Endothelial cell of umbilical vein (primary cell): ENCODE results near the gene ICAM1. TPM values are rescaled to one million over a fixed set of nuclear protein-coding genes. Genes with fewer than 3 reads are reported as not detected.

Source experiments
- BruUV-seq: library from RNA; stranded (reverse); fragments of 400-500 nt; replicated peaks from 2 replicates; lab custom pipeline; 2021; lab: Mats Ljungman, UMichigan
- CTCF ChIA-PET: fragments of 300-600, 350-600 bp; sonication (Branson Sonifier 250); formaldehyde crosslinking; loops from one replicate; lab custom pipeline; 2021; ENCODE audit warnings: antibody characterized with exemption, inconsistent platforms; lab: Charles Lee
- POLR2A ChIA-PET: fragments of 300-600, 350-600 bp; sonication (Branson Sonifier 250); formaldehyde crosslinking; loops from one replicate; lab custom pipeline; 2021; ENCODE audit warnings: antibody characterized with exemption, inconsistent platforms; lab: Charles Lee
- DNase-seq: peaks from one replicate; pipeline ENCODE4 v3.0.0-alpha.2; 2011; ENCODE audit warnings: low read depth, low spot score
- FAIRE-seq: peaks from 2 replicates; lab custom pipeline; 2011; peaks lifted over from hg19 to GRCh38; lab: Jason Lieb, UNC
- H2AFZ ChIP-seq: 2 replicates; pipeline ENCODE4 v1.6.0; 2012; ENCODE audit warnings: low read depth, low read length, control low read depth, inconsistent platforms
- H3K27ac ChIP-seq: 2 replicates; pipeline ENCODE4 v1.5.1; 2011; ENCODE audit warnings: low read depth, mild to moderate bottlenecking, control low read depth, low read length, moderate library complexity; ENCODE audit not compliant: insufficient read depth
- H3K27me3 ChIP-seq, 2 experiments: 2 replicates each; pipeline versions ENCODE4 v1.6.0 to v1.6.1; 2011; ENCODE audit warnings: low read length in 2 of 2, mixed read lengths in 1 of 2; ENCODE audit not compliant: control insufficient read depth in 2 of 2, insufficient read depth in 2 of 2
- H3K36me3 ChIP-seq, 2 experiments: 2 replicates in 1 of 2; 3 replicates in 1 of 2; pipeline ENCODE4 v1.5.1; 2011; ENCODE audit warnings: low read length in 2 of 2, mild to moderate bottlenecking in 1 of 2, moderate library complexity in 1 of 2; ENCODE audit not compliant: control insufficient read depth in 2 of 2, insufficient read depth in 2 of 2; ENCODE audit errors: extremely low read depth in 1 of 2
- H3K4me1 ChIP-seq: 3 replicates; pipeline ENCODE4 v1.5.1; 2011; ENCODE audit warnings: mild to moderate bottlenecking, low read length; ENCODE audit not compliant: control insufficient read depth, insufficient read depth; ENCODE audit errors: extremely low read depth
- H3K4me2 ChIP-seq: 2 replicates; pipeline ENCODE4 v1.6.1; 2011; ENCODE audit warnings: low read length, control low read depth, mixed read lengths; ENCODE audit not compliant: insufficient read depth
- H3K4me3 ChIP-seq, 3 experiments: fragments of 200-600 bp in 1 of 3; sonication (generic), shearing (Covaris generic) in 1 of 3; replicated peaks in 1 of 3; 2 replicates each; pipeline ENCODE4 v1.5.1; 2011 to 2016; ENCODE audit warnings: control low read depth in 3 of 3, low read length in 3 of 3, mild to moderate bottlenecking in 2 of 3, inconsistent platforms in 1 of 3, low read depth in 1 of 3, moderate library complexity in 1 of 3; ENCODE audit not compliant: insufficient read depth in 1 of 3
- H3K79me2 ChIP-seq: 2 replicates; pipeline ENCODE4 v1.6.0; 2012; ENCODE audit warnings: low read length, inconsistent platforms; ENCODE audit not compliant: control insufficient read depth, insufficient read depth
- H3K9ac ChIP-seq: replicated peaks from 2 replicates; pipeline ENCODE3; 2011; ENCODE audit warnings: low read length, control low read depth; ENCODE audit not compliant: insufficient read depth; ENCODE audit errors: extremely low read depth
- H3K9me1 ChIP-seq: replicated peaks from 3 replicates; pipeline ENCODE4 v1.6.0; 2011; ENCODE audit warnings: mild to moderate bottlenecking, low read length; ENCODE audit not compliant: control insufficient read depth, insufficient read depth; ENCODE audit errors: extremely low read depth
- H3K9me3 ChIP-seq: replicated peaks from 2 replicates; pipeline ENCODE4 v1.5.1; 2012; ENCODE audit warnings: low read length, inconsistent platforms; ENCODE audit not compliant: control insufficient read depth, insufficient read depth
- H4K20me1 ChIP-seq: replicated peaks from 2 replicates; pipeline ENCODE3; 2011; ENCODE audit warnings: mild to moderate bottlenecking, low read length; ENCODE audit not compliant: control insufficient read depth, insufficient read depth; ENCODE audit errors: extremely low read depth
- CTCF ChIP-seq, 2 donors: IDR thresholded peaks; 1 replicate in 1 of 2; 2 replicates in 1 of 2; pipeline ENCODE4 v1.5.1; 2011; ENCODE audit warnings: low read length in 2 of 2, mild to moderate bottlenecking in 2 of 2, moderate library complexity in 2 of 2, control low read depth in 1 of 2, inconsistent platforms in 1 of 2, low read depth in 1 of 2; ENCODE audit not compliant: insufficient read depth in 1 of 2; ENCODE audit errors: extremely low read depth in 1 of 2
- EZH2 ChIP-seq: IDR thresholded peaks from 2 replicates; pipeline ENCODE4 v1.6.1; 2012; ENCODE audit warnings: borderline replicate concordance, low read depth, mild to moderate bottlenecking, moderate library complexity, low read length, inconsistent platforms; ENCODE audit not compliant: severe bottlenecking
- FOS ChIP-seq: IDR thresholded peaks from 2 replicates; pipeline ENCODE4 v1.6.1; 2011; ENCODE audit warnings: mild to moderate bottlenecking, low read length, moderate library complexity, borderline replicate concordance; ENCODE audit not compliant: insufficient read depth
- GATA2 ChIP-seq: IDR thresholded peaks from 2 replicates; pipeline ENCODE4 v1.7.0; 2011; ENCODE audit warnings: low read depth, mild to moderate bottlenecking, moderate library complexity, mixed read lengths, low read length; ENCODE audit not compliant: insufficient read length, insufficient read depth
- JUN ChIP-seq: IDR thresholded peaks from 2 replicates; pipeline ENCODE4 v1.6.1; 2011; ENCODE audit warnings: borderline replicate concordance, low read depth; ENCODE audit not compliant: insufficient read length, insufficient read depth
- MAX ChIP-seq: IDR thresholded peaks from 2 replicates; pipeline ENCODE4 v1.6.1; 2011; ENCODE audit not compliant: insufficient read depth, insufficient read length
- MYC ChIP-seq: IDR thresholded peaks from one replicate; pipeline ENCODE4 v1.6.1; 2011; ENCODE audit warnings: mild to moderate bottlenecking, low read depth, low read length
- POLR2A ChIP-seq: IDR thresholded peaks from 2 replicates; pipeline ENCODE4 v1.6.1; 2012; ENCODE audit warnings: low read depth, mild to moderate bottlenecking, control low read depth, low read length
- POLR2AphosphoS5 ChIP-seq: IDR thresholded peaks from 2 replicates; pipeline ENCODE4 v1.6.1; 2012; ENCODE audit warnings: low read depth, mild to moderate bottlenecking, control low read depth, low read length, moderate library complexity; ENCODE audit not compliant: insufficient read depth
- dilution Hi-C: fragments of 300-500 bp; cut with MboI; formaldehyde crosslinking; loops from one replicate; pipeline ENCODE4 v1.15.0; 2019; ENCODE audit warnings: low sequenced_read_pairs; ENCODE audit not compliant: extremely low pct_ligation_motif_present
- intact Hi-C: fragments of 100-400 bp; cut with micrococcal nuclease; formaldehyde crosslinking; loops from one replicate; pipeline ENCODE4 v1.10.0; 2022
- polyA plus RNA-seq, 4 experiments: library from polyadenylated mRNA; depleted of rRNA in 3 of 4; stranded (reverse) in 3 of 4; unstranded in 1 of 4; fragments of >200 nt; gene quantifications; 2 replicates each; pipeline versions ENCODE4 v1.2.1 to v1.2.3, GENCODE V29; 2011 to 2012; ENCODE audit warnings: missing spikeins in 1 of 4
- total RNA-seq: library from RNA; stranded (reverse); gene quantifications from 2 replicates; pipeline ENCODE4 v1.2.3, GENCODE V29; 2021

ICAM1 gene
- total and polyA plus RNA-seq, 2 donors (not counting 3 experiments of a cell fraction or from before 2014, with no cell fraction given) = 20.5 to 30.4 TPM

GRCh38 chr19:10245189-10245939 is 25.6 kb upstream of the ICAM1 start:
- Histone ChIP-seq H4K20me1 (no peaks in the 10 kb centered on the region), H3K79me2 (no peaks in the 10 kb centered on the region), H3K9me3 (no peaks in the 10 kb centered on the region), H3K4me1 (no peaks in the 10 kb centered on the region), H3K4me2 (no peak overlapping the region), H3K27me3 (no peaks in the 10 kb centered on the region), H2AFZ (no peak overlapping the region), H3K4me3 (no peak overlapping the region), H3K9ac (no peak overlapping the region), H3K27ac (no peak overlapping the region), H3K9me1 (no peaks in the 10 kb centered on the region), H3K36me3 (no peaks in the 10 kb centered on the region)
- no peak for DNase-seq
- ChIA-PET CTCF (interaction anchor here (1.0 to 3.0 kb wide), 4 partner anchors 17 to 315 kb away, joined by 3 to 12 read pairs (median 4); no protein-coding TSS in a partner anchor), POLR2A (no interaction called here)
- no TSS peak for BruUV-seq
- no peak for FAIRE-seq
- intact Hi-C loops = no loop called here
- TF ChIP-seq POLR2AphosphoS5 (no peak), MAX (no peak), JUN (no peak), POLR2A (no peak), EZH2 (no peak), GATA2 (no peak), MYC (no peak), FOS (no peak), CTCF (IDR thresholded peaks at IDR 0.05; ENCODE audit: extremely low read depth in 1 of 2, insufficient read depth in 1 of 2, low read depth in 1 of 2, low read length in 2 of 2) (no peak)
- dilution Hi-C loops = no loop called here
